Breast epithelium (tissue), 4 donors: ENCODE data around the gene LAMA1. TPM values are rescaled to one million over a fixed set of nuclear protein-coding genes. Genes with fewer than 3 reads are reported as not detected.

Experiments
- DNase-seq, 2 donors: peaks; one replicate each; pipeline ENCODE4 v3.0.0-alpha.2; 2019; ENCODE audit warnings: low spot score in 2 of 2
- H3K27ac ChIP-seq, 2 donors: fragments of 200-600 bp; sonication (generic) in 1 of 2; one replicate each; pipeline ENCODE4 v1.5.1; 2016 to 2019; ENCODE audit warnings: mild to moderate bottlenecking in 1 of 2
- H3K27me3 ChIP-seq, 2 donors: fragments of 200-600 bp; sonication (generic) in 1 of 2; one replicate each; pipeline versions ENCODE4 v1.5.1 to v1.6.0; 2017 to 2019; ENCODE audit warnings: control low read depth in 1 of 2, mild to moderate bottlenecking in 1 of 2
- H3K36me3 ChIP-seq: fragments of 200-600 bp; one replicate; pipeline ENCODE4 v1.5.1; 2019
- H3K4me1 ChIP-seq, 2 donors: fragments of 200-600 bp; sonication (generic); one replicate each; pipeline ENCODE4 v1.5.1; 2016 to 2019; ENCODE audit warnings: control low read depth in 1 of 2
- H3K4me3 ChIP-seq, 3 donors: fragments of 200-600 bp; sonication (generic); 1 replicate in 2 of 3; 2 replicates in 1 of 3; pipeline ENCODE4 v1.5.1; 2016 to 2019; ENCODE audit warnings: mild to moderate bottlenecking in 3 of 3, moderate library complexity in 2 of 3
- H3K9me3 ChIP-seq, 2 donors: fragments of 200-600 bp; sonication (generic) in 1 of 2; one replicate each; pipeline ENCODE4 v1.5.1; 2016 to 2019; ENCODE audit warnings: control low read depth in 1 of 2
- CTCF ChIP-seq, 3 donors: fragments of 450-650 bp; IDR thresholded peaks; one replicate each; pipeline ENCODE4 v1.5.1; 2016 to 2017; ENCODE audit warnings: antibody characterized with exemption in 3 of 3, mild to moderate bottlenecking in 3 of 3, moderate library complexity in 3 of 3
- POLR2A ChIP-seq: fragments of 450-650 bp; IDR thresholded peaks from one replicate; pipeline ENCODE4 v1.6.1; 2016; ENCODE audit warnings: antibody characterized with exemption, mild to moderate bottlenecking, moderate library complexity
- POLR2AphosphoS5 ChIP-seq, 3 donors: sonication (generic); formaldehyde crosslinking; IDR thresholded peaks; one replicate each; pipeline ENCODE4 v1.6.1; 2017; ENCODE audit warnings: antibody characterized with exemption in 3 of 3
- intact Hi-C: fragments of 100-400 bp; cut with DNase I; formaldehyde crosslinking; loops from one replicate; pipeline ENCODE4 v1.15.1; 2023; ENCODE audit warnings: low total_unique reads
- total RNA-seq, 3 donors: library from RNA; depleted of rRNA; stranded (reverse); fragments of >200 nt; gene quantifications; one replicate each; pipeline ENCODE4 v1.1.0, GENCODE V29; 2016

Gene LAMA1
- total RNA-seq, 3 donors from 2014 or later, result 0.48 to 14.7 (median 10.2) TPM

- TF ChIP-seq POLR2AphosphoS5 (IDR thresholded peaks at IDR 0.05) (no peak), CTCF (IDR thresholded peaks at IDR 0.05) (no peak), POLR2A (no peak)
- intact Hi-C loops, result no loop called here
- Histone ChIP-seq H3K27me3 (no peaks in the 10 kb centered on the region), H3K27ac (no peak overlapping the region), H3K4me3 (no peak overlapping the region), H3K9me3 (no peaks in the 10 kb centered on the region), H3K36me3 (peaks cover 4% of the 10 kb centered on the region), H3K4me1 (no peaks in the 10 kb centered on the region)
- DNase-seq, result no peak
Observed at GRCh38 chr18:7032537-7032936, 85.1 kb downstream of the LAMA1 start.

- Histone ChIP-seq H3K9me3 (no peaks in the 10 kb centered on the region), H3K27ac (no peak overlapping the region), H3K27me3 (no peaks in the 10 kb centered on the region), H3K4me3 (no peak overlapping the region), H3K4me1 (no peaks in the 10 kb centered on the region), H3K36me3 (peaks cover 4% of the 10 kb centered on the region)
- no peak for TF ChIP-seq CTCF (IDR thresholded peaks at IDR 0.05)
- no peak for TF ChIP-seq POLR2A
- TF ChIP-seq POLR2AphosphoS5 (IDR thresholded peaks at IDR 0.05), result no peak
- DNase-seq, result no peak
- intact Hi-C loops, result no loop called here
Observed at GRCh38 chr18:7028625-7029024, 89.0 kb downstream of the LAMA1 start.

GRCh38 chr18:7025194-7025593, 92.4 kb downstream of the LAMA1 start:
- Histone ChIP-seq H3K27ac (no peak overlapping the region), H3K27me3 (no peaks in the 10 kb centered on the region), H3K4me1 (no peaks in the 10 kb centered on the region), H3K4me3 (no peak overlapping the region), H3K9me3 (no peaks in the 10 kb centered on the region), H3K36me3 (no peaks in the 10 kb centered on the region)
- no peak for TF ChIP-seq POLR2A
- TF ChIP-seq POLR2AphosphoS5 (IDR thresholded peaks at IDR 0.05), result no peak
- TF ChIP-seq CTCF (IDR thresholded peaks at IDR 0.05), result no peak
- DNase-seq, result no peak
- intact Hi-C loops, result no loop called here

GRCh38 chr18:7023581-7023980, 94.0 kb downstream of the LAMA1 start:
- H3K4me3 ChIP-seq, result no peak overlapping the region
- no peaks in the 10 kb centered on the region for H3K9me3 ChIP-seq
- no peak for DNase-seq
- intact Hi-C loops, result no loop called here
- H3K27ac ChIP-seq, result no peak overlapping the region
- H3K4me1 ChIP-seq, result no peaks in the 10 kb centered on the region
- H3K27me3 ChIP-seq, result no peaks in the 10 kb centered on the region
- H3K36me3 ChIP-seq, result no peaks in the 10 kb centered on the region
- no peak for TF ChIP-seq POLR2AphosphoS5 (IDR thresholded peaks at IDR 0.05)
- no peak for TF ChIP-seq CTCF (IDR thresholded peaks at IDR 0.05)
- no peak for TF ChIP-seq POLR2A

GRCh38 chr18:7023063-7023580, 94.5 kb downstream of the LAMA1 start:
- no peak for DNase-seq
- no peaks in the 10 kb centered on the region for H3K27me3 ChIP-seq
- H3K36me3 ChIP-seq, result no peaks in the 10 kb centered on the region
- no peaks in the 10 kb centered on the region for H3K9me3 ChIP-seq
- H3K27ac ChIP-seq, result no peak overlapping the region
- no peaks in the 10 kb centered on the region for H3K4me1 ChIP-seq
- intact Hi-C loops, result no loop called here
- H3K4me3 ChIP-seq, result no peak overlapping the region
- TF ChIP-seq POLR2A (no peak), POLR2AphosphoS5 (IDR thresholded peaks at IDR 0.05) (no peak), CTCF (IDR thresholded peaks at IDR 0.05) (no peak)
